K562 (cell line): Measurements from ENCODE around the gene AKR1D1. TPM values are rescaled to one million over a fixed set of nuclear protein-coding genes. Genes with fewer than 3 reads are reported as not detected.

Source experiments
- ARNT ChIP-seq, 2 experiments: fragments of 450-650 bp; IDR thresholded peaks; 2 replicates each; pipeline ENCODE4 v1.6.1; 2016; ENCODE audit warnings: mild to moderate bottlenecking in 1 of 2
- ATF2 ChIP-seq: sonication (generic); formaldehyde crosslinking; IDR thresholded peaks from 2 replicates; pipeline ENCODE4 v1.8.1; 2022; ENCODE audit warnings: missing genetic modification reagents
- ATF4 ChIP-seq: fragments of 450-650 bp; formaldehyde crosslinking; IDR thresholded peaks from 2 replicates; pipeline ENCODE4 v1.4.0; 2022; ENCODE audit warnings: mild to moderate bottlenecking, moderate library complexity
- ATF7 ChIP-seq: fragments of 450-650 bp; IDR thresholded peaks from 2 replicates; pipeline ENCODE4 v1.7.1; 2014; ENCODE audit warnings: mild to moderate bottlenecking, moderate library complexity
- DACH1 ChIP-seq: fragments of 450-650 bp; IDR thresholded peaks from 2 replicates; pipeline ENCODE4 v1.6.1; 2018; ENCODE audit not compliant: partially characterized antibody
- EHMT2 ChIP-seq: fragments of 450-650 bp; IDR thresholded peaks from 2 replicates; pipeline ENCODE4 v1.6.1; 2018; ENCODE audit warnings: antibody characterized with exemption
- GABPA ChIP-seq: fragments of 200-800 bp; sonication (Bioruptor generic); conservative IDR thresholded peaks from 2 replicates; pipeline ENCODE4 v1.6.1; 2016; ENCODE audit warnings: low read depth, missing genetic modification characterization, missing compliant biosample characterization
- HMGXB4 ChIP-seq: sonication (generic); formaldehyde crosslinking; IDR thresholded peaks from 2 replicates; pipeline ENCODE4 v1.8.1; 2023; ENCODE audit warnings: mild to moderate bottlenecking, missing genetic modification reagents
- NCOA2 ChIP-seq, 2 experiments: fragments of 450-650 bp; IDR thresholded peaks; 2 replicates each; pipeline ENCODE4 v1.6.1; 2018; ENCODE audit warnings: mild to moderate bottlenecking in 2 of 2, moderate library complexity in 1 of 2; ENCODE audit not compliant: partially characterized antibody in 2 of 2
- POLR2G ChIP-seq: fragments of 200-400 bp; formaldehyde crosslinking; IDR thresholded peaks from 2 replicates; pipeline ENCODE4 v1.6.1; 2017; ENCODE audit warnings: low read depth, mild to moderate bottlenecking, antibody characterized with exemption, low read length, moderate library complexity
- ZBED1 ChIP-seq: IDR thresholded peaks from 2 replicates; pipeline ENCODE4 v1.6.1; 2014
- ZBTB11 ChIP-seq, 3 experiments: fragments of 200-800 bp in 1 of 3; fragments of 250-450 bp in 1 of 3; fragments of 450-650 bp in 1 of 3; sonication (Bioruptor Pico) in 1 of 3; sonication (Bioruptor generic) in 1 of 3; formaldehyde crosslinking in 1 of 3; IDR thresholded peaks; 2 replicates each; pipeline versions ENCODE4 v1.6.1 to v1.8.0; 2016 to 2022; ENCODE audit warnings: mild to moderate bottlenecking in 2 of 3, missing genetic modification characterization in 2 of 3, missing compliant biosample characterization in 1 of 3, moderate library complexity in 1 of 3
- ZBTB34 ChIP-seq: fragments of 250-450 bp; sonication (Bioruptor Pico); IDR thresholded peaks from 2 replicates; pipeline ENCODE4 v1.8.0; 2021; ENCODE audit warnings: mild to moderate bottlenecking, moderate library complexity
- ZKSCAN1 ChIP-seq: fragments of 150-350 bp; IDR thresholded peaks from 2 replicates; pipeline ENCODE4 v1.6.1; 2016; ENCODE audit warnings: low read depth, low read length
- ZNF121 ChIP-seq: sonication (generic); formaldehyde crosslinking; conservative IDR thresholded peaks from 2 replicates; pipeline ENCODE4 v1.8.0; 2022; ENCODE audit warnings: missing genetic modification reagents
- ZNF175 ChIP-seq: fragments of 200-800 bp; sonication (Bioruptor generic); IDR thresholded peaks from 2 replicates; pipeline ENCODE4 v1.6.1; 2016; ENCODE audit warnings: low read depth, mild to moderate bottlenecking, missing genetic modification characterization, missing compliant biosample characterization
- ZNF23 ChIP-seq: fragments of 250-450 bp; sonication (Bioruptor Pico); IDR thresholded peaks from 2 replicates; pipeline ENCODE4 v1.4.0; 2020; ENCODE audit warnings: mild to moderate bottlenecking
- ZNF586 ChIP-seq: fragments of 450-650 bp; formaldehyde crosslinking; conservative IDR thresholded peaks from 2 replicates; pipeline ENCODE4 v1.4.0; 2020; ENCODE audit warnings: mild to moderate bottlenecking, moderate library complexity
- polyA plus RNA-seq, 8 experiments: library from polyadenylated mRNA; depleted of rRNA in 4 of 8; stranded (reverse) in 5 of 8; unstranded in 3 of 8; fragments of >200 nt; fragmentation: Nextera tagmentation in 2 of 8; fragmentation: Illumina TruSeq in 1 of 8; extraction: Ambion mirVana in 2 of 8; extraction: Trizol in 1 of 8; gene quantifications; 2 replicates each; pipeline versions ENCODE4 v1.2.1 to v1.2.3, GENCODE V29; 2011 to 2014; ENCODE audit warnings: inconsistent platforms in 1 of 8, missing spikeins in 1 of 8
- total RNA-seq, 7 experiments: library from RNA; depleted of rRNA in 6 of 7; stranded (reverse); fragments of >200 nt in 6 of 7; fragmentation: Illumina TruSeq in 2 of 7; extraction: Trizol in 2 of 7; gene quantifications; 2 replicates each; pipeline versions ENCODE4 v1.2.1 to v1.2.3, GENCODE V29; 2011 to 2021; ENCODE audit warnings: low replicate concordance in 1 of 7

The AKR1D1 gene
- total and polyA plus RNA-seq, 9 of the 15 experiments (the other 6 are each of a cell fraction or from before 2014, with no cell fraction given): not detected

- TF ChIP-seq GABPA (tag) (no peak), ARNT (IDR thresholded peaks at IDR 0.05) (no peak), POLR2G (no peak), ZBED1 (no peak), ZBTB11 (CRISPR knock-in tag; IDR thresholded peaks at IDR 0.05) (no peak), ZBTB34 (CRISPR knock-in tag) (no peak), ATF7 (no peak), HMGXB4 (CRISPR knock-in tag) (no peak), ATF4 (no peak), ZNF23 (no peak), ZNF121 (CRISPR knock-in tag) (no peak), ZKSCAN1 (no peak), ZNF586 (CRISPR knock-in tag) (no peak), ZNF175 (CRISPR knock-in tag) (no peak), DACH1 (no peak), ATF2 (CRISPR knock-in tag) (no peak), EHMT2 (no peak), NCOA2 (IDR thresholded peaks at IDR 0.05; ENCODE audit: partially characterized antibody in 2 of 2) (no peak)
These were observed 88.5 kb downstream of the AKR1D1 start (continued) for GRCh38 chr7:138164804-138165203.
